Parathyroid adenoma (tissue), 2 donors: ENCODE data around the gene FN1.

Source experiments
- H2AFZ ChIP-seq: fragments of 300-600 bp; sonication (generic); one replicate; pipeline ENCODE4 v1.7.0; 2017; ENCODE audit warnings: antibody characterized with exemption, mild to moderate bottlenecking
- H3K27ac ChIP-seq: fragments of 300-600 bp; sonication (generic); one replicate; pipeline ENCODE4 v1.7.0; 2017
- H3K27me3 ChIP-seq: fragments of 300-600 bp; sonication (generic); one replicate; pipeline ENCODE4 v1.7.0; 2017; ENCODE audit warnings: low read length; ENCODE audit not compliant: control insufficient read depth, insufficient read depth
- H3K36me3 ChIP-seq: fragments of 300-600 bp; sonication (generic); one replicate; pipeline ENCODE4 v1.7.0; 2017; ENCODE audit warnings: low read length; ENCODE audit not compliant: control insufficient read depth, insufficient read depth
- H3K4me1 ChIP-seq: fragments of 300-600 bp; sonication (generic); one replicate; pipeline ENCODE4 v1.7.0; 2017; ENCODE audit warnings: control low read depth
- H3K4me2 ChIP-seq: fragments of 300-600 bp; sonication (generic); one replicate; pipeline ENCODE4 v1.7.0; 2017; ENCODE audit warnings: low read length
- H3K4me3 ChIP-seq: fragments of 300-600 bp; sonication (generic); one replicate; pipeline ENCODE4 v1.7.0; 2017; ENCODE audit warnings: low read depth, low read length
- H3K79me2 ChIP-seq: fragments of 300-600 bp; sonication (generic); one replicate; pipeline ENCODE4 v1.7.0; 2017; ENCODE audit warnings: control low read depth
- H3K9ac ChIP-seq: fragments of 300-600 bp; sonication (generic); one replicate; pipeline ENCODE4 v1.7.0; 2017; ENCODE audit warnings: mild to moderate bottlenecking
- H3K9me3 ChIP-seq: fragments of 300-600 bp; sonication (generic); one replicate; pipeline ENCODE4 v1.7.0; 2017; ENCODE audit warnings: low read length; ENCODE audit not compliant: control insufficient read depth
- CTCF ChIP-seq: fragments of 300-600 bp; sonication (generic); IDR thresholded peaks from one replicate; pipeline ENCODE4 v1.7.0; 2017; ENCODE audit warnings: antibody characterized with exemption, mild to moderate bottlenecking
- donor health status: primary hyperparathyroidism.

Gene FN1

GRCh38 chr2:215347878-215348277 is 88.0 kb downstream of the FN1 start:
- Histone ChIP-seq H3K27ac (no peak overlapping the region), H3K36me3 (no peaks in the 10 kb centered on the region)

GRCh38 chr2:215338883-215339679 is 96.8 kb downstream of the FN1 start:
- Histone ChIP-seq H3K9me3 (no peaks in the 10 kb centered on the region), H3K4me1 (no peaks in the 10 kb centered on the region), H3K4me2 (no peak overlapping the region), H2AFZ (no peak overlapping the region), H3K9ac (no peak overlapping the region), H3K4me3 (no peak overlapping the region), H3K27me3 (no peaks in the 10 kb centered on the region), H3K79me2 (no peaks in the 10 kb centered on the region), H3K36me3 (no peaks in the 10 kb centered on the region), H3K27ac (no peak overlapping the region)
- no peak for TF ChIP-seq CTCF

More at GRCh38 chr2:215347878-215348277, 88.0 kb downstream of the FN1 start:
- no peaks in the 10 kb centered on the region for H3K9me3 ChIP-seq
- no peaks in the 10 kb centered on the region for H3K4me1 ChIP-seq
- no peak for TF ChIP-seq CTCF
- H3K9ac ChIP-seq: no peak overlapping the region
- no peaks in the 10 kb centered on the region for H3K79me2 ChIP-seq
- no peaks in the 10 kb centered on the region for H3K27me3 ChIP-seq
- H3K4me2 ChIP-seq: no peak overlapping the region
- H2AFZ ChIP-seq: no peak overlapping the region
- H3K4me3 ChIP-seq: no peak overlapping the region

GRCh38 chr2:215332872-215333595 is 102.8 kb downstream of the FN1 start:
- H3K4me1 ChIP-seq: no peaks in the 10 kb centered on the region
- H2AFZ ChIP-seq: no peak overlapping the region
- no peak for TF ChIP-seq CTCF
- no peaks in the 10 kb centered on the region for H3K79me2 ChIP-seq
- H3K36me3 ChIP-seq: no peaks in the 10 kb centered on the region
- H3K9me3 ChIP-seq: no peaks in the 10 kb centered on the region
- no peaks in the 10 kb centered on the region for H3K27me3 ChIP-seq
- no peak overlapping the region for H3K27ac ChIP-seq
- H3K4me2 ChIP-seq: no peak overlapping the region
- no peak overlapping the region for H3K4me3 ChIP-seq
- H3K9ac ChIP-seq: no peak overlapping the region

- Histone ChIP-seq H3K4me3 (no peak overlapping the region), H3K4me2 (no peak overlapping the region), H3K27ac (no peak overlapping the region), H3K27me3 (no peaks in the 10 kb centered on the region), H2AFZ (no peak overlapping the region), H3K9me3 (no peaks in the 10 kb centered on the region), H3K4me1 (no peaks in the 10 kb centered on the region), H3K9ac (no peak overlapping the region), H3K36me3 (no peaks in the 10 kb centered on the region), H3K79me2 (no peaks in the 10 kb centered on the region)
- no peak for TF ChIP-seq CTCF
Measured at GRCh38 chr2:215328066-215328465, 107.8 kb downstream of the FN1 start.
